Stimulated activated CD8-positive, alpha-beta memory T cell treated with anti-CD3 and anti-CD28 coated beads, Interleukin-2, amount 100 ng/mL, for 1 hour (primary cell): ENCODE data around the gene MRRF.

ENCODE experiments used
- DNase-seq, 2 donors: peaks; one replicate each; pipeline ENCODE4 v3.0.0-alpha.2; 2020; ENCODE audit warnings: low read depth in 2 of 2

Gene MRRF

DNA sequence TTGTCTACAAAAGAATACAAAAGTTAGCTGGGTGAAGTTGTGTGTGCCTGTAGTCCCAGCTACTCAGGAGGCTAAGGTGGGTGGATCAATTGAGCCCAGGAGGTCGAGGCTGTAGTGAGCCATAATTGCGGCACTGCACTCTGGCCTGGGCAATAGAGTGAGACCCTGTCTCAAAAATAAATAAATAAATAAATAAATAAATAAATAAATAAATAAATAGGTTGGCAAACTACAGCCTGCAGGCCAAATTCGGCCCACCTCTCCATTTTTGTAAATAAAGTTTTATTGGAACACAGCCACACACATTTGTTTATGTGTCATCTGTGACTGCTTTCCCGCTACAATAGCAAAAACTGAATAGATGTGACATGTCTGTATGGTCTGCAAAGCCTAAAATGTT, 115.6 kb downstream of the MRRF start:
- DNase-seq: no peak
